Measurements from ENCODE around the gene SIGLEC1. TPM values are rescaled to one million over a fixed set of nuclear protein-coding genes. Genes with fewer than 3 reads are reported as not detected.

SIGLEC1 gene
- total RNA-seq, 6 experiments from 2014 or later = not detected

GRCh38 chr20:3749087-3749688 lies 36.8 kb upstream of the SIGLEC1 start:
- H3K27ac Mint-ChIP-seq = no peak overlapping the region
- H3K4me3 Mint-ChIP-seq = no peak overlapping the region
- no peaks in the 10 kb centered on the region for H3K9me3 Mint-ChIP-seq
- TF ChIP-seq, protein P1, sequence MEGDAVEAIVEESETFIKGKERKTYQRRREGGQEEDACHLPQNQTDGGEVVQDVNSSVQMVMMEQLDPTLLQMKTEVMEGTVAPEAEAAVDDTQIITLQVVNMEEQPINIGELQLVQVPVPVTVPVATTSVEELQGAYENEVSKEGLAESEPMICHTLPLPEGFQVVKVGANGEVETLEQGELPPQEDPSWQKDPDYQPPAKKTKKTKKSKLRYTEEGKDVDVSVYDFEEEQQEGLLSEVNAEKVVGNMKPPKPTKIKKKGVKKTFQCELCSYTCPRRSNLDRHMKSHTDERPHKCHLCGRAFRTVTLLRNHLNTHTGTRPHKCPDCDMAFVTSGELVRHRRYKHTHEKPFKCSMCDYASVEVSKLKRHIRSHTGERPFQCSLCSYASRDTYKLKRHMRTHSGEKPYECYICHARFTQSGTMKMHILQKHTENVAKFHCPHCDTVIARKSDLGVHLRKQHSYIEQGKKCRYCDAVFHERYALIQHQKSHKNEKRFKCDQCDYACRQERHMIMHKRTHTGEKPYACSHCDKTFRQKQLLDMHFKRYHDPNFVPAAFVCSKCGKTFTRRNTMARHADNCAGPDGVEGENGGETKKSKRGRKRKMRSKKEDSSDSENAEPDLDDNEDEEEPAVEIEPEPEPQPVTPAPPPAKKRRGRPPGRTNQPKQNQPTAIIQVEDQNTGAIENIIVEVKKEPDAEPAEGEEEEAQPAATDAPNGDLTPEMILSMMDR (IDR thresholded peaks at IDR 0.05) = no peak
- no peak for DNase-seq
- peaks cover 6% of the 10 kb centered on the region for H3K27me3 Mint-ChIP-seq (ENCODE audit: insufficient read depth)
- no peaks in the 10 kb centered on the region for H3K4me1 Mint-ChIP-seq (ENCODE audit: low read depth)
- H3K36me3 Mint-ChIP-seq (ENCODE audit: low read depth) = peaks cover 10% of the 10 kb centered on the region

GRCh38 chr20:3748073-3748472 lies 35.7 kb upstream of the SIGLEC1 start:
- TF ChIP-seq, protein P1 (IDR thresholded peaks at IDR 0.05) = no peak
- DNase-seq = no peak

GRCh38 chr20:3747471-3747870 lies 35.1 kb upstream of the SIGLEC1 start:
- H3K4me1 Mint-ChIP-seq (ENCODE audit: low read depth) = no peaks in the 10 kb centered on the region
- peaks cover 9% of the 10 kb centered on the region for H3K36me3 Mint-ChIP-seq (ENCODE audit: low read depth)

More at GRCh38 chr20:3748073-3748472, 35.7 kb upstream of the SIGLEC1 start:
- Mint-ChIP-seq H3K4me1 (ENCODE audit: low read depth) (no peaks in the 10 kb centered on the region), H3K9me3 (no peaks in the 10 kb centered on the region), H3K36me3 (ENCODE audit: low read depth) (peaks cover 10% of the 10 kb centered on the region), H3K27ac (no peak overlapping the region), H3K4me3 (no peak overlapping the region), H3K27me3 (ENCODE audit: insufficient read depth) (peaks cover 6% of the 10 kb centered on the region)

GRCh38 chr20:3745686-3746173 lies 33.3 kb upstream of the SIGLEC1 start:
- Mint-ChIP-seq H3K4me1 (ENCODE audit: low read depth) (no peaks in the 10 kb centered on the region), H3K27ac (no peak overlapping the region), H3K27me3 (ENCODE audit: insufficient read depth) (peaks cover 6% of the 10 kb centered on the region), H3K4me3 (no peak overlapping the region), H3K36me3 (ENCODE audit: low read depth) (peaks cover 2% of the 10 kb centered on the region), H3K9me3 (no peaks in the 10 kb centered on the region)
- TF ChIP-seq, protein P1 (IDR thresholded peaks at IDR 0.05) = no peak
- no peak for DNase-seq

More at GRCh38 chr20:3747471-3747870, 35.1 kb upstream of the SIGLEC1 start:
- H3K4me3 Mint-ChIP-seq = no peak overlapping the region
- H3K9me3 Mint-ChIP-seq = no peaks in the 10 kb centered on the region
- TF ChIP-seq, protein P1 (IDR thresholded peaks at IDR 0.05) = no peak
- no peak overlapping the region for H3K27ac Mint-ChIP-seq
- no peak for DNase-seq
- peaks cover 6% of the 10 kb centered on the region for H3K27me3 Mint-ChIP-seq (ENCODE audit: insufficient read depth)

DNA sequence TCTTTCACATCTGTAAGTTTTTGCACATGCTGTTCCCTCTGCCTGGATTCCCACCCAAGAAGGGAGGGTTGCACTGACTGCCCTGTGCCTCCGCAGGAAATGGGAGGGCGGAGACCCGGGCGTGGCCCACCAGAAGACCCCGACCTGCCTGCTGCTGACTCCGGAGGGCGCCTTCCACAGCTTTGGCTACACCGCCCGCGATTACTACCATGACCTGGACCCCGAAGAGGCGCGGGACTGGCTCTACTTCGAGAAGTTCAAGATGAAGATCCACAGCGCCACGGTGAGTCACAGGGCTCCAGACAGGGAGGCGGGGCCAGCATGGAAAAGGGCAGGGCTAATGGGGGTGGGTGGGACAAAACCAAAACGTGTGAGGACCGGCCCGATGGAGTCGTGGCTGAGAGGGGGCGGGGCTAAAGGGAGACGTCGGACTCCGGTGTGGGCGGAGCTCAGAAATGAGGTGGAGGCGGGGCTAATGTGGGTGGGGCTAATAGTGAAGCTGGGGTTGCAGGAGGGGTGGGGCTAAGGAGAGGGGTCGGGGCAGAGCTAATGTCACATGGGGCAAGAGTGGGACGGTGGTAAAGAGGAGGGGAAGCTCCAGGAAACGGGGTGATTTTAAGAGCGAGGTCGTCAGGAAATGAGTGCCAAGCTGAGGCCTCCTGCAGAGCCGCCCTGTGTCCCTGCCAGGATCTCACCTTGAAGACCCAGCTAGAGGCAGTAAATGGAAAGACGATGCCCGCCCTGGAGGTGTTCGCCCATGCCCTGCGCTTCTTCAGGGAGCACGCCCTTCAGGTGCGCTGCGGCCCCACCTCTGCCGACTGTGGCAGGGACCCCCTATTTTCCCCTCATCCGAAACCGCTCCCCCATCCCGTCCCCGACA lies 32.6 kb upstream of the SIGLEC1 start:
- H3K9me3 Mint-ChIP-seq = no peaks in the 10 kb centered on the region
- no peaks in the 10 kb centered on the region for H3K4me1 Mint-ChIP-seq (ENCODE audit: low read depth)
- peaks cover 6% of the 10 kb centered on the region for H3K27me3 Mint-ChIP-seq (ENCODE audit: insufficient read depth)
- no peak overlapping the region for H3K27ac Mint-ChIP-seq
- H3K36me3 Mint-ChIP-seq (ENCODE audit: low read depth) = no peaks in the 10 kb centered on the region
- TF ChIP-seq, protein P1 (IDR thresholded peaks at IDR 0.05) = no peak
- H3K4me3 Mint-ChIP-seq = no peak overlapping the region
- no peak for DNase-seq
